ENCODE results near the gene CDC42EP3. TPM values are rescaled to one million over a fixed set of nuclear protein-coding genes. Genes with fewer than 3 reads are reported as not detected.

CDC42EP3 gene
- total RNA-seq, 1 experiment from 2014 or later = 31.5 TPM

GRCh38 chr2:37639631-37640030, 31.8 kb downstream of the CDC42EP3 start:
- H3K27ac Mint-ChIP-seq = no peak overlapping the region
- DNase-seq (ENCODE audit: low spot score) (no peak), ATAC-seq (no peak)
- 0 out of 2 replicates have a peak, but pooled peaks cover 5% of the 10 kb centered on the region for H3K9me3 Mint-ChIP-seq
- TF ChIP-seq TP53 (CRISPR knock-in tag; IDR thresholded peaks at IDR 0.05) = no peak
- TF ChIP-seq JAZF1 (CRISPR knock-in tag; IDR thresholded peaks at IDR 0.05) = no peak
- no peak for TF ChIP-seq NFE2L1 (CRISPR knock-in tag; IDR thresholded peaks at IDR 0.05)
- no peak for TF ChIP-seq MLX (CRISPR knock-in tag; IDR thresholded peaks at IDR 0.05)
- peaks cover 28% of the 10 kb centered on the region for H3K4me1 Mint-ChIP-seq
- no peaks in the 10 kb centered on the region; the same call in 1 of the 2 replicates for H3K27me3 Mint-ChIP-seq (ENCODE audit: low read depth)
- POLR2A ChIA-PET = no interaction called here
- no peak overlapping the region for H3K4me3 Mint-ChIP-seq
- H3K36me3 Mint-ChIP-seq = peaks cover 19% of the 10 kb centered on the region
- CTCF ChIA-PET = no interaction called here

GRCh38 chr2:37638973-37639372, 32.5 kb downstream of the CDC42EP3 start:
- 0 out of 2 replicates have a peak, but pooled peaks cover 5% of the 10 kb centered on the region for H3K9me3 Mint-ChIP-seq
- no peak overlapping the region for H3K27ac Mint-ChIP-seq
- H3K4me3 Mint-ChIP-seq = no peak overlapping the region
- ATAC-seq (no peak), DNase-seq (ENCODE audit: low spot score) (no peak)
- POLR2A ChIA-PET = no interaction called here
- TF ChIP-seq ZNF671 (CRISPR knock-in tag; IDR thresholded peaks at IDR 0.05) (no peak), ATF3 (CRISPR knock-in tag; conservative IDR thresholded peaks at IDR 0.05) (no peak), GABPB1 (CRISPR knock-in tag; IDR thresholded peaks at IDR 0.05) (no peak), ZNF425 (CRISPR knock-in tag; conservative IDR thresholded peaks at IDR 0.05) (no peak), ZNF281 (CRISPR knock-in tag; IDR thresholded peaks at IDR 0.05) (no peak), ATF1 (CRISPR knock-in tag; IDR thresholded peaks at IDR 0.05) (no peak), SP1 (CRISPR knock-in tag; conservative IDR thresholded peaks at IDR 0.05) (no peak), GTF2I (CRISPR knock-in tag; conservative IDR thresholded peaks at IDR 0.05) (no peak), ZMAT4 (CRISPR knock-in tag; IDR thresholded peaks at IDR 0.05) (no peak)
- peaks cover 26% of the 10 kb centered on the region for H3K4me1 Mint-ChIP-seq
- H3K27me3 Mint-ChIP-seq (ENCODE audit: low read depth) = no peaks in the 10 kb centered on the region; the same call in 1 of the 2 replicates
- CTCF ChIA-PET = no interaction called here
- peaks cover 13% of the 10 kb centered on the region for H3K36me3 Mint-ChIP-seq

- Mint-ChIP-seq H3K27me3 (ENCODE audit: low read depth) (no peaks in the 10 kb centered on the region; the same call in 1 of the 2 replicates), H3K9me3 (peaks cover 5% of the 10 kb centered on the region; the same call in 1 of the 2 replicates), H3K4me3 (no peak overlapping the region), H3K27ac (no peak overlapping the region), H3K4me1 (peaks cover 17% of the 10 kb centered on the region), H3K36me3 (peaks cover 6% of the 10 kb centered on the region; the same call in 1 of the 2 replicates)
- CTCF ChIA-PET = no interaction called here
- DNase-seq (ENCODE audit: low spot score) (no peak), ATAC-seq (no peak)
- POLR2A ChIA-PET = no interaction called here
- no peak for TF ChIP-seq ELF4 (CRISPR knock-in tag; IDR thresholded peaks at IDR 0.05; ENCODE audit: low read depth)
- no peak for TF ChIP-seq STAT6 (CRISPR knock-in tag; conservative IDR thresholded peaks at IDR 0.05; ENCODE audit: low read depth)
- no peak for TF ChIP-seq ZNF512 (CRISPR knock-in tag; IDR thresholded peaks at IDR 0.05; ENCODE audit: borderline replicate concordance)
- TF ChIP-seq JAZF1 (CRISPR knock-in tag; IDR thresholded peaks at IDR 0.05) = no peak
- TF ChIP-seq PRDM15 (CRISPR knock-in tag; IDR thresholded peaks at IDR 0.05) = no peak
- no peak for TF ChIP-seq ZNF423 (CRISPR knock-in tag; IDR thresholded peaks at IDR 0.05)
Observed at GRCh38 chr2:37637985-37638384, 33.5 kb downstream of the CDC42EP3 start.
